ENCODE measurements around the gene NCKIPSD.

The NCKIPSD gene

GRCh38 chr3:48690846-48691458 is 5.2 kb upstream of the NCKIPSD start:
- ChIA-PET CTCF (interaction anchor here (1.7 kb wide), 1 partner anchor 49 kb away, joined by 4 read pairs; no protein-coding TSS in a partner anchor), POLR2A (no interaction called here)
- no peak for DNase-seq (ENCODE audit: extremely low spot score)
- TF ChIP-seq CTCF (IDR thresholded peaks at IDR 0.05; ENCODE audit: control extremely low read depth, extremely low read depth, low read depth, missing control alignments): no peak

- ChIA-PET CTCF (no interaction called here), POLR2A (no interaction called here)
- no peak for TF ChIP-seq CTCF (IDR thresholded peaks at IDR 0.05; ENCODE audit: control extremely low read depth, extremely low read depth, low read depth, missing control alignments)
- DNase-seq (ENCODE audit: extremely low spot score): no peak
Observed at GRCh38 chr3:48689384-48689783, 3.7 kb upstream of the NCKIPSD start.

- POLR2A ChIA-PET: interaction anchor here (0.7 kb wide), 1 partner anchor 53 kb away, joined by 3 read pairs; the partner anchor contains the start of gene SLC26A6
- no peak for DNase-seq (ENCODE audit: extremely low spot score)
- no peak for TF ChIP-seq CTCF (IDR thresholded peaks at IDR 0.05; ENCODE audit: control extremely low read depth, extremely low read depth, low read depth, missing control alignments)
- CTCF ChIA-PET: interaction anchor here (0.8 to 3.7 kb wide), 4 partner anchors 10 to 114 kb away, joined by 3 to 29 read pairs (median 12); partner anchors contain the start of gene CELSR3
Observed at GRCh38 chr3:48688737-48689075, 3.0 kb upstream of the NCKIPSD start.

GRCh38 chr3:48688032-48688736 is 2.5 kb upstream of the NCKIPSD start:
- no peak for TF ChIP-seq CTCF (IDR thresholded peaks at IDR 0.05; ENCODE audit: control extremely low read depth, extremely low read depth, low read depth, missing control alignments)
- ChIA-PET POLR2A (interaction anchor here (0.5 to 0.7 kb wide), 2 partner anchors 53 kb away, joined by 3 to 5 read pairs; partner anchors contain the start of gene SLC26A6), CTCF (interaction anchor here (0.8 to 3.7 kb wide), 5 partner anchors 10 to 300 kb away, joined by 3 to 29 read pairs (median 5); partner anchors contain the start of gene CELSR3)
- no peak for DNase-seq (ENCODE audit: extremely low spot score)

- no peak for DNase-seq (ENCODE audit: extremely low spot score)
- no peak for TF ChIP-seq CTCF (IDR thresholded peaks at IDR 0.05; ENCODE audit: control extremely low read depth, extremely low read depth, low read depth, missing control alignments)
- POLR2A ChIA-PET: no interaction called here
- CTCF ChIA-PET: interaction anchor here (1.0 to 3.7 kb wide), 11 partner anchors 9 to 301 kb away, joined by 3 to 29 read pairs (median 9); partner anchors contain the start of genes CELSR3 and SLC26A6
Observed at GRCh38 chr3:48687220-48687678, 1.5 kb upstream of the NCKIPSD start.

- TF ChIP-seq CTCF (IDR thresholded peaks at IDR 0.05; ENCODE audit: control extremely low read depth, extremely low read depth, low read depth, missing control alignments): no peak
- ChIA-PET POLR2A (no interaction called here), CTCF (interaction anchor here (1.0 to 3.7 kb wide), 21 partner anchors 9 to 286 kb away, joined by 3 to 29 read pairs (median 4); partner anchors contain the start of genes PRKAR2A and SLC26A6)
- DNase-seq (ENCODE audit: extremely low spot score): no peak
Observed at GRCh38 chr3:48686538-48687219, 964 bp upstream of the NCKIPSD start.

Data from GM10248 (cell line).